ENCODE measurements around the gene ELP4. TPM values are rescaled to one million over a fixed set of nuclear protein-coding genes. Genes with fewer than 3 reads are reported as not detected.
"Not testable (repeated sequence)": the region's sequence is repeated elsewhere in the genome, so short reads cannot be mapped to it uniquely, and the experiment has no call there.

The ELP4 gene
- total and polyA plus RNA-seq, 2 donors (not counting 1 experiment from before 2014, with no cell fraction given), result 7.1 to 31.3 TPM

DNA sequence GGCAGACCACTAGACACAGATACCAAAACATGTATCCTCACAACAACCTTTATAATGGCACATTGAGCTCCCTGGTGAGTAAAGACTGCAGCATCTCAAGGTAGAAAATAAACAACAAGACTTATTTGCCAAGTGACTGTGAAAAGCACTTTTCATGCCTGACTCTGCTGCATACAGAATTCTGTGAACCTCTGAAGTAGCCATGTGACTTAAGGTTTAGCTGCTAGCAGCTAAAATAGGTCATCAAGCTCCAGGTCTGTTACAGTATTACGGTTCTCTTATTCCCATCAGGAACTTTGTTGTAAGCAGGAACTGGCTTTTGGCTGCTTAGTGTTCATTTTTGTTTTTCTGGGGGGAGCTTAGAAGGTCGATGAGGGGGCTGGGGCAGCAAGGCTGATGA, 162.1 kb downstream of the ELP4 start:
- Histone ChIP-seq H3K9ac (ENCODE audit: low read length) (no peak overlapping the region), H3K27me3 (replicated peaks in 1 of 4; ENCODE audit: control extremely low read depth in 1 of 4, control insufficient read depth in 3 of 4, insufficient read depth in 4 of 4, low read length in 3 of 4) (no peaks in the 10 kb centered on the region), H3K4me2 (replicated peaks; ENCODE audit: low read depth, low read length, poor library complexity, severe bottlenecking) (no peak overlapping the region), H2AFZ (ENCODE audit: insufficient read depth, low read depth, low read length, poor library complexity, severe bottlenecking) (no peak overlapping the region), H3K9me3 (ENCODE audit: control extremely low read depth in 1 of 3, control insufficient read depth in 2 of 3, insufficient read depth in 1 of 3, low read length in 2 of 3) (no peaks in the 10 kb centered on the region), H3K27ac (ENCODE audit: low read length in 2 of 2) (no peak overlapping the region), H4K20me1 (ENCODE audit: control insufficient read depth, insufficient read depth, low read length, poor library complexity, severe bottlenecking) (no peaks in the 10 kb centered on the region), H3K79me2 (ENCODE audit: control insufficient read depth, insufficient read depth, low read length) (no peaks in the 10 kb centered on the region), H3K36me3 (replicated peaks in 1 of 2; ENCODE audit: control extremely low read depth in 1 of 2, control insufficient read depth in 1 of 2, extremely low read depth in 1 of 2, insufficient read depth in 2 of 2, low read length in 1 of 2) (no peaks in the 10 kb centered on the region), H3K4me1 (ENCODE audit: control insufficient read depth in 2 of 2, insufficient read depth in 2 of 2, low read length in 2 of 2) (no peaks in the 10 kb centered on the region), H3K4me3 (ENCODE audit: control extremely low read depth in 1 of 5, extremely low read depth in 1 of 5, insufficient read depth in 1 of 5, low read depth in 2 of 5, low read length in 4 of 5) (no peak overlapping the region)
- intact Hi-C loops (cut with micrococcal nuclease), result no loop called here
- WGBS (ENCODE audit: insufficient coverage), result 100% methylated on average over 1 of the region's 2 CpGs
- DNase-seq (no peak), ATAC-seq (ENCODE audit: low read depth) (no peak)
- ChIA-PET CTCF (no interaction called here), POLR2A (no interaction called here)
- Mint-ChIP-seq H3K27me3 (no peaks in the 10 kb centered on the region), H3K4me3 (no peak overlapping the region), H3K27ac (no peak overlapping the region), H3K4me1 (no peaks in the 10 kb centered on the region), H3K9me3 (ENCODE audit: insufficient read depth) (no peaks in the 10 kb centered on the region)
- TF ChIP-seq, protein P1, sequence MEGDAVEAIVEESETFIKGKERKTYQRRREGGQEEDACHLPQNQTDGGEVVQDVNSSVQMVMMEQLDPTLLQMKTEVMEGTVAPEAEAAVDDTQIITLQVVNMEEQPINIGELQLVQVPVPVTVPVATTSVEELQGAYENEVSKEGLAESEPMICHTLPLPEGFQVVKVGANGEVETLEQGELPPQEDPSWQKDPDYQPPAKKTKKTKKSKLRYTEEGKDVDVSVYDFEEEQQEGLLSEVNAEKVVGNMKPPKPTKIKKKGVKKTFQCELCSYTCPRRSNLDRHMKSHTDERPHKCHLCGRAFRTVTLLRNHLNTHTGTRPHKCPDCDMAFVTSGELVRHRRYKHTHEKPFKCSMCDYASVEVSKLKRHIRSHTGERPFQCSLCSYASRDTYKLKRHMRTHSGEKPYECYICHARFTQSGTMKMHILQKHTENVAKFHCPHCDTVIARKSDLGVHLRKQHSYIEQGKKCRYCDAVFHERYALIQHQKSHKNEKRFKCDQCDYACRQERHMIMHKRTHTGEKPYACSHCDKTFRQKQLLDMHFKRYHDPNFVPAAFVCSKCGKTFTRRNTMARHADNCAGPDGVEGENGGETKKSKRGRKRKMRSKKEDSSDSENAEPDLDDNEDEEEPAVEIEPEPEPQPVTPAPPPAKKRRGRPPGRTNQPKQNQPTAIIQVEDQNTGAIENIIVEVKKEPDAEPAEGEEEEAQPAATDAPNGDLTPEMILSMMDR (IDR thresholded peaks at IDR 0.05), result no peak
- TF ChIP-seq EZH2 (IDR thresholded peaks at IDR 0.05; ENCODE audit: borderline replicate concordance, insufficient read depth, low read depth, low read length, poor library complexity, severe bottlenecking), result no peak

DNA sequence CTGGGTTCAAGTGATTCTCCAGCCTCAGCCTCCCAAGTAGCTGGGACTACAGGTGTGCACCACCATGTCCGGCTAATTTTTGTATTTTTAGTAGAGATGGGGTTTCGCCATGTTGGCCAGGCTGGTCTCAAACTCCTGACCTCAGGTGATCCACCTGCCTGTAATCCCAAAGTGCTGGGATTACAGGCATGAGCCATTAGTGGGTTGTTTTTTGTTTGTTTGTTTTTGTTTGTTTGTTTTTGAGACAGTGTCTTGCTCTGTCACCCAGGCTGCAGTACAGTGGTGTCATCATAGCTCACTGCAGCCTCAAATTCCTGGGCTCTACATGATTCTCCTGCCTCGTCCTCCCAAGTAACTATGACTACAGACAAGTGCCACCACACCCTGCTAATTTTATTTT, 163.5 kb downstream of the ELP4 start:
- H2AFZ ChIP-seq (ENCODE audit: insufficient read depth, low read depth, low read length, poor library complexity, severe bottlenecking); DNase-seq; H3K27ac Mint-ChIP-seq; H3K36me3 ChIP-seq (replicated peaks in 1 of 2; ENCODE audit: control extremely low read depth in 1 of 2, control insufficient read depth in 1 of 2, extremely low read depth in 1 of 2, insufficient read depth in 2 of 2, low read length in 1 of 2); H3K27me3 ChIP-seq (replicated peaks in 1 of 4; ENCODE audit: control extremely low read depth in 1 of 4, control insufficient read depth in 3 of 4, insufficient read depth in 4 of 4, low read length in 3 of 4); H3K27ac ChIP-seq (ENCODE audit: low read length in 2 of 2); H3K9me3 ChIP-seq (ENCODE audit: control extremely low read depth in 1 of 3, control insufficient read depth in 2 of 3, insufficient read depth in 1 of 3, low read length in 2 of 3); ATAC-seq (ENCODE audit: low read depth); POLR2A ChIA-PET; H3K9ac ChIP-seq (ENCODE audit: low read length); H3K4me1 Mint-ChIP-seq; H3K4me3 Mint-ChIP-seq; H3K9me3 Mint-ChIP-seq (ENCODE audit: insufficient read depth); H3K4me1 ChIP-seq (ENCODE audit: control insufficient read depth in 2 of 2, insufficient read depth in 2 of 2, low read length in 2 of 2); CTCF ChIA-PET; H4K20me1 ChIP-seq (ENCODE audit: control insufficient read depth, insufficient read depth, low read length, poor library complexity, severe bottlenecking); H3K27me3 Mint-ChIP-seq; H3K4me3 ChIP-seq (ENCODE audit: control extremely low read depth in 1 of 5, extremely low read depth in 1 of 5, insufficient read depth in 1 of 5, low read depth in 2 of 5, low read length in 4 of 5); intact Hi-C loops (cut with micrococcal nuclease); H3K4me2 ChIP-seq (replicated peaks; ENCODE audit: low read depth, low read length, poor library complexity, severe bottlenecking); H3K79me2 ChIP-seq (ENCODE audit: control insufficient read depth, insufficient read depth, low read length): not testable (repeated sequence)
- WGBS (ENCODE audit: insufficient coverage), result 100% methylated on average over 1 of the region's 3 CpGs

Measured in B cell (primary cell).